ENCODE measurements around the gene SPATS2L.

Gene SPATS2L

GRCh38 chr2:200379481-200380090 lies 73.1 kb downstream of the SPATS2L start:
- DNase-seq: no peak

- DNase-seq: no peak
Measured at GRCh38 chr2:200380091-200380561, 73.6 kb downstream of the SPATS2L start.

GRCh38 chr2:200380833-200381542 lies 74.5 kb downstream of the SPATS2L start:
- no peak for DNase-seq

GRCh38 chr2:200382874-200383273 lies 76.4 kb downstream of the SPATS2L start:
- no peak for DNase-seq

- DNase-seq: no peak
Measured at GRCh38 chr2:200383380-200384110, 77.1 kb downstream of the SPATS2L start.

- DNase-seq: no peak
Measured at GRCh38 chr2:200385063-200385635, 78.7 kb downstream of the SPATS2L start.

- no peak for DNase-seq
Measured at GRCh38 chr2:200393191-200393590, 86.7 kb downstream of the SPATS2L start.

GRCh38 chr2:200394045-200394444 lies 87.6 kb downstream of the SPATS2L start:
- DNase-seq: no peak

- DNase-seq: no peak
Measured at GRCh38 chr2:200396781-200397242, 90.3 kb downstream of the SPATS2L start.

GRCh38 chr2:200397785-200398184 lies 91.3 kb downstream of the SPATS2L start:
- no peak for DNase-seq

GRCh38 chr2:200399046-200399445 lies 92.6 kb downstream of the SPATS2L start:
- DNase-seq: no peak

- no peak for DNase-seq
Measured at GRCh38 chr2:200399636-200400035, 93.1 kb downstream of the SPATS2L start.

GRCh38 chr2:200403814-200404213 lies 97.3 kb downstream of the SPATS2L start:
- DNase-seq: no peak

GRCh38 chr2:200404615-200405014 lies 98.1 kb downstream of the SPATS2L start:
- no peak for DNase-seq

GRCh38 chr2:200405599-200406298 lies 99.3 kb downstream of the SPATS2L start:
- DNase-seq: no peak

- no peak for DNase-seq
Measured at GRCh38 chr2:200406379-200406778, 99.9 kb downstream of the SPATS2L start.

- no peak for DNase-seq
Measured at GRCh38 chr2:200408428-200409316, 102.2 kb downstream of the SPATS2L start.

- DNase-seq: no peak
Measured at GRCh38 chr2:200411831-200412230, 105.3 kb downstream of the SPATS2L start.

- no peak for DNase-seq
Measured at GRCh38 chr2:200414367-200414766, 107.9 kb downstream of the SPATS2L start.

GRCh38 chr2:200415455-200415854 lies 109.0 kb downstream of the SPATS2L start:
- no peak for DNase-seq

- DNase-seq: no peak
Measured at GRCh38 chr2:200416878-200417277, 110.4 kb downstream of the SPATS2L start.

- no peak for DNase-seq
Measured at GRCh38 chr2:200417366-200417765, 110.9 kb downstream of the SPATS2L start.
